Transverse colon (tissue), 4 donors: ENCODE measurements around the gene SEPSECS. TPM values are rescaled to one million over a fixed set of nuclear protein-coding genes. Genes with fewer than 3 reads are reported as not detected.

Source experiments
- DNase-seq: peaks from one replicate; pipeline ENCODE4 v3.0.0-alpha.2; 2019
- H3K27ac ChIP-seq, 4 donors: fragments of 200-600 bp; sonication (generic); 2 replicates each; pipeline ENCODE4 v1.5.1; 2016 to 2018; ENCODE audit warnings: inconsistent platforms in 4 of 4
- H3K27me3 ChIP-seq: fragments of 200-600 bp; sonication (generic); 2 replicates; pipeline ENCODE4 v1.5.1; 2017; ENCODE audit warnings: inconsistent platforms
- H3K36me3 ChIP-seq, 4 donors: fragments of 200-600 bp; sonication (generic); 2 replicates each; pipeline ENCODE4 v1.5.1; 2017 to 2019; ENCODE audit warnings: inconsistent platforms in 4 of 4
- H3K4me1 ChIP-seq, 4 donors: fragments of 200-600 bp; sonication (generic); 2 replicates each; pipeline ENCODE4 v1.5.1; 2017 to 2020; ENCODE audit warnings: inconsistent platforms in 4 of 4
- H3K4me3 ChIP-seq, 4 donors: fragments of 200-600 bp; sonication (generic); 1 replicate in 1 of 4; 2 replicates in 3 of 4; pipeline versions ENCODE4 v1.5.1 to v1.6.1; 2017 to 2019; ENCODE audit warnings: inconsistent platforms in 4 of 4
- H3K9me3 ChIP-seq, 2 donors: fragments of 200-600 bp; sonication (generic); 2 replicates each; pipeline ENCODE4 v1.5.1; 2017 to 2019; ENCODE audit warnings: inconsistent platforms in 2 of 2
- CTCF ChIP-seq, 5 experiments: fragments of 200-600 bp in 3 of 5; fragments of 450-650 bp in 2 of 5; sonication (generic) in 3 of 5; IDR thresholded peaks; 1 replicate in 2 of 5; 2 replicates in 3 of 5; pipeline ENCODE4 v1.5.1; 2016 to 2017; ENCODE audit warnings: antibody characterized with exemption in 5 of 5, inconsistent platforms in 3 of 5, mild to moderate bottlenecking in 2 of 5, moderate library complexity in 1 of 5
- EP300 ChIP-seq: sonication (generic); formaldehyde crosslinking; IDR thresholded peaks from one replicate; pipeline ENCODE4 v1.6.1; 2017; ENCODE audit warnings: antibody characterized with exemption, low read depth
- POLR2A ChIP-seq: fragments of 450-650 bp; IDR thresholded peaks from one replicate; pipeline ENCODE4 v1.6.1; 2016; ENCODE audit warnings: antibody characterized with exemption, mild to moderate bottlenecking, moderate library complexity
- POLR2AphosphoS5 ChIP-seq, 3 donors: sonication (generic); formaldehyde crosslinking; IDR thresholded peaks; one replicate each; pipeline ENCODE4 v1.6.1; 2016; ENCODE audit warnings: antibody characterized with exemption in 3 of 3
- WGBS, 2 donors: methylation state at CpG; one replicate each; pipeline ENCODE4 v1.1.5; 2018; ENCODE audit warnings: low coverage in 1 of 2; 5-methylcytosine and 5-hydroxymethylcytosine counted together
- in situ Hi-C, 4 donors: fragments of 200-750 bp; cut with MboI; loops; one replicate each; pipeline versions ENCODE4 v1.15.0 to v1.15.1; 2017; ENCODE audit warnings: low sequenced_read_pairs in 3 of 4, low pct_ligation_motif_present in 1 of 4, low pct_unique_long_range_greater_than_20kb in 1 of 4
- intact Hi-C: fragments of 100-400 bp; cut with DNase I; formaldehyde crosslinking; loops from one replicate; pipeline ENCODE4 v1.15.1; 2023; ENCODE audit warnings: low total_unique reads
- total RNA-seq, 4 donors: library from RNA; depleted of rRNA; stranded (reverse); fragments of >200 nt; gene quantifications; one replicate each; pipeline ENCODE4 v1.1.0, GENCODE V29; 2016

The SEPSECS gene
- total RNA-seq, 4 donors from 2014 or later, result 4.6 to 19.2 (median 16.5) TPM

GRCh38 chr4:25100710-25101109, 59.5 kb downstream of the SEPSECS start:
- in situ Hi-C loops, result no loop called here
- TF ChIP-seq EP300 (no peak), POLR2AphosphoS5 (IDR thresholded peaks at IDR 0.05) (no peak), POLR2A (no peak), CTCF (IDR thresholded peaks at IDR 0.05) (no peak)
- no peaks in the 10 kb centered on the region for H3K36me3 ChIP-seq
- no peak overlapping the region for H3K27ac ChIP-seq
- H3K4me3 ChIP-seq, result no peak overlapping the region
- DNase-seq, result no peak
- no peaks in the 10 kb centered on the region for H3K4me1 ChIP-seq
- intact Hi-C loops, result no loop called here
- peaks cover 11% of the 10 kb centered on the region for H3K27me3 ChIP-seq
- no peaks in the 10 kb centered on the region for H3K9me3 ChIP-seq

GRCh38 chr4:25100021-25100555, 60.2 kb downstream of the SEPSECS start:
- 35 to 51% methylated on average over 3 to 4 of the region's 4 CpGs for WGBS, 2 donors
- in situ Hi-C loops, result no loop called here

GRCh38 chr4:25098964-25099891, 61.0 kb downstream of the SEPSECS start:
- Histone ChIP-seq H3K4me1 (no peaks in the 10 kb centered on the region), H3K9me3 (no peaks in the 10 kb centered on the region), H3K36me3 (no peaks in the 10 kb centered on the region), H3K4me3 (no peak overlapping the region), H3K27ac (no peak overlapping the region), H3K27me3 (peaks cover 10% of the 10 kb centered on the region)
- TF ChIP-seq CTCF (IDR thresholded peaks at IDR 0.05) (no peak), POLR2AphosphoS5 (IDR thresholded peaks at IDR 0.05) (no peak), EP300 (no peak), POLR2A (no peak)
- WGBS, 2 donors, result 31 to 46% methylated on average over 3 to 10 of the region's 10 CpGs
- in situ Hi-C loops, result no loop called here
- intact Hi-C loops, result no loop called here
- peak; percentile 70 for DNase-seq

More at GRCh38 chr4:25100021-25100555, 60.2 kb downstream of the SEPSECS start:
- Histone ChIP-seq H3K36me3 (no peaks in the 10 kb centered on the region), H3K9me3 (no peaks in the 10 kb centered on the region), H3K27me3 (peaks cover 11% of the 10 kb centered on the region), H3K4me3 (no peak overlapping the region), H3K4me1 (no peaks in the 10 kb centered on the region), H3K27ac (no peak overlapping the region)
- intact Hi-C loops, result no loop called here
- no peak for DNase-seq
- TF ChIP-seq CTCF (IDR thresholded peaks at IDR 0.05), result no peak
- no peak for TF ChIP-seq POLR2AphosphoS5 (IDR thresholded peaks at IDR 0.05)
- TF ChIP-seq POLR2A, result no peak
- TF ChIP-seq EP300, result no peak

GRCh38 chr4:25096981-25097443, 63.2 kb downstream of the SEPSECS start:
- 50 to 71% methylated on average over 5 to 11 of the region's 11 CpGs for WGBS, 2 donors
- in situ Hi-C loops, result no loop called here

More at GRCh38 chr4:25096981-25097443, 63.2 kb downstream of the SEPSECS start:
- Histone ChIP-seq H3K36me3 (no peaks in the 10 kb centered on the region), H3K27ac (no peak overlapping the region), H3K4me3 (no peak overlapping the region), H3K27me3 (peaks cover 4% of the 10 kb centered on the region), H3K9me3 (no peaks in the 10 kb centered on the region), H3K4me1 (no peaks in the 10 kb centered on the region)
- DNase-seq, result no peak
- TF ChIP-seq EP300 (no peak), POLR2AphosphoS5 (IDR thresholded peaks at IDR 0.05) (no peak), POLR2A (no peak), CTCF (IDR thresholded peaks at IDR 0.05) (no peak)
- intact Hi-C loops, result no loop called here
